ENCODE measurements around the gene SLC12A1.

SLC12A1 gene

GRCh38 chr15:48253172-48253571 is 47.1 kb downstream of the SLC12A1 start:
- TF ChIP-seq, protein P1, sequence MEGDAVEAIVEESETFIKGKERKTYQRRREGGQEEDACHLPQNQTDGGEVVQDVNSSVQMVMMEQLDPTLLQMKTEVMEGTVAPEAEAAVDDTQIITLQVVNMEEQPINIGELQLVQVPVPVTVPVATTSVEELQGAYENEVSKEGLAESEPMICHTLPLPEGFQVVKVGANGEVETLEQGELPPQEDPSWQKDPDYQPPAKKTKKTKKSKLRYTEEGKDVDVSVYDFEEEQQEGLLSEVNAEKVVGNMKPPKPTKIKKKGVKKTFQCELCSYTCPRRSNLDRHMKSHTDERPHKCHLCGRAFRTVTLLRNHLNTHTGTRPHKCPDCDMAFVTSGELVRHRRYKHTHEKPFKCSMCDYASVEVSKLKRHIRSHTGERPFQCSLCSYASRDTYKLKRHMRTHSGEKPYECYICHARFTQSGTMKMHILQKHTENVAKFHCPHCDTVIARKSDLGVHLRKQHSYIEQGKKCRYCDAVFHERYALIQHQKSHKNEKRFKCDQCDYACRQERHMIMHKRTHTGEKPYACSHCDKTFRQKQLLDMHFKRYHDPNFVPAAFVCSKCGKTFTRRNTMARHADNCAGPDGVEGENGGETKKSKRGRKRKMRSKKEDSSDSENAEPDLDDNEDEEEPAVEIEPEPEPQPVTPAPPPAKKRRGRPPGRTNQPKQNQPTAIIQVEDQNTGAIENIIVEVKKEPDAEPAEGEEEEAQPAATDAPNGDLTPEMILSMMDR (IDR thresholded peaks at IDR 0.05; ENCODE audit: low read depth, low read length), result no peak
- no peak overlapping the region for H3K4me3 ChIP-seq (ENCODE audit: low read depth, low read length)
- no peak overlapping the region for H3K27ac ChIP-seq
- H3K36me3 ChIP-seq, result no peaks in the 10 kb centered on the region
- H3K27me3 ChIP-seq (ENCODE audit: insufficient read depth, low read depth, severe bottlenecking), result no peaks in the 10 kb centered on the region
- H3K9me3 ChIP-seq (ENCODE audit: severe bottlenecking), result no peaks in the 10 kb centered on the region
- no peak for DNase-seq

GRCh38 chr15:48265135-48265534 is 59.0 kb downstream of the SLC12A1 start:
- H3K4me3 ChIP-seq (ENCODE audit: low read depth, low read length), result no peak overlapping the region
- TF ChIP-seq, protein P1 (IDR thresholded peaks at IDR 0.05; ENCODE audit: low read depth, low read length), result no peak
- H3K27me3 ChIP-seq (ENCODE audit: insufficient read depth, low read depth, severe bottlenecking), result no peaks in the 10 kb centered on the region
- no peak for DNase-seq
- H3K36me3 ChIP-seq, result no peaks in the 10 kb centered on the region
- H3K27ac ChIP-seq, result no peak overlapping the region
- H3K9me3 ChIP-seq (ENCODE audit: severe bottlenecking), result no peaks in the 10 kb centered on the region

- Histone ChIP-seq H3K36me3 (no peaks in the 10 kb centered on the region), H3K27ac (no peak overlapping the region), H3K27me3 (ENCODE audit: insufficient read depth, low read depth, severe bottlenecking) (no peaks in the 10 kb centered on the region), H3K4me3 (ENCODE audit: low read depth, low read length) (no peak overlapping the region), H3K9me3 (ENCODE audit: severe bottlenecking) (no peaks in the 10 kb centered on the region)
- TF ChIP-seq, protein P1 (IDR thresholded peaks at IDR 0.05; ENCODE audit: low read depth, low read length), result no peak
- peak; percentile 40 for DNase-seq
These were observed 60.1 kb downstream of the SLC12A1 start for GRCh38 chr15:48266024-48266689.

DNA sequence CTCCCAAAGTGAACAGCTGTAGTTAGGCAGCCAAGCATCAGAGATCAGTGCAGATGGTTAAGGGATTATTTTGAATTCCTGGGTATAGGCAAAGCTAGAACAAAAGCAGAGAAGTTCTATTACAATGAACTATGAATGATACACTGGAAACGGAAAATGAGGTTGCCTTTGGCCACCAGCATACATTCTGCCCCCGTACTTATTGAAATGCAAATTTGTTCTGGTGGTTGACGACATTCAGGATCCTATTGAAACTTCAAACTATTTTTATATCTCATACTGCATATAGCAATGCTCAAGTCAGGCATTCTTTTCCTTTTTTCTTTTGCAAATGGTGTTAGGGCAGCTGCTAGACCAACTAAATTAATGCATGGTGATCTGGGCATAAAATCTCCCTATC is 61.7 kb downstream of the SLC12A1 start:
- Histone ChIP-seq H3K27me3 (ENCODE audit: insufficient read depth, low read depth, severe bottlenecking) (no peaks in the 10 kb centered on the region), H3K36me3 (no peaks in the 10 kb centered on the region), H3K4me3 (ENCODE audit: low read depth, low read length) (no peak overlapping the region), H3K27ac (no peak overlapping the region), H3K9me3 (ENCODE audit: severe bottlenecking) (no peaks in the 10 kb centered on the region)
- TF ChIP-seq, protein P1 (IDR thresholded peaks at IDR 0.05; ENCODE audit: low read depth, low read length), result no peak
- DNase-seq, result no peak

- Histone ChIP-seq H3K4me3 (ENCODE audit: low read depth, low read length) (no peak overlapping the region), H3K9me3 (ENCODE audit: severe bottlenecking) (no peaks in the 10 kb centered on the region), H3K27ac (no peak overlapping the region), H3K27me3 (ENCODE audit: insufficient read depth, low read depth, severe bottlenecking) (no peaks in the 10 kb centered on the region), H3K36me3 (no peaks in the 10 kb centered on the region)
- TF ChIP-seq, protein P1 (IDR thresholded peaks at IDR 0.05; ENCODE audit: low read depth, low read length), result no peak
- DNase-seq, result peak; percentile 35
These were observed 66.9 kb downstream of the SLC12A1 start for GRCh38 chr15:48273049-48273448.

DNA sequence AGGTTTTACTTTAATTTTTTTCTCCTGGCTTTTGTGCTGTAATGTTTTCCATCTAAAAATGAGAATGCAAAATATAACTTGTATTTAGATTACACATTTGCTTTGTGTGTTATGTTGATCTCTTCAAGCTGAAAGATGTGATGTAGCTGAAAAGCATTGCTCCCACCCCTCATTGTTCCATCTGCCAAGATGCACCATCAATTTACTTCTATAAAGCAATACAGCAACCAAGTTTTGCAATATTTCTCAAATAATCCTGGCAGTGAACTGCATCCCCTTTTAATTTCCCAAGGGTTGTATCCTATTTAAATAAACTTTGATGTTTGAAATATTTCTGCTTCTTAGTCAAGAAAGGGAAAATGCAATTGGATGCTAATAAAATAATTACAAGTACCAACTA is 72.6 kb downstream of the SLC12A1 start:
- Histone ChIP-seq H3K9me3 (ENCODE audit: severe bottlenecking) (no peaks in the 10 kb centered on the region), H3K27me3 (ENCODE audit: insufficient read depth, low read depth, severe bottlenecking) (no peaks in the 10 kb centered on the region), H3K4me3 (ENCODE audit: low read depth, low read length) (no peak overlapping the region), H3K36me3 (no peaks in the 10 kb centered on the region), H3K27ac (no peak overlapping the region)
- no peak for DNase-seq
- TF ChIP-seq, protein P1 (IDR thresholded peaks at IDR 0.05; ENCODE audit: low read depth, low read length), result no peak
